ENCODE data around the gene MAN2A1.
"Not testable (repeated sequence)": the region's sequence is repeated elsewhere in the genome, so short reads cannot be mapped to it uniquely, and the experiment has no call there.

MAN2A1 gene

DNA sequence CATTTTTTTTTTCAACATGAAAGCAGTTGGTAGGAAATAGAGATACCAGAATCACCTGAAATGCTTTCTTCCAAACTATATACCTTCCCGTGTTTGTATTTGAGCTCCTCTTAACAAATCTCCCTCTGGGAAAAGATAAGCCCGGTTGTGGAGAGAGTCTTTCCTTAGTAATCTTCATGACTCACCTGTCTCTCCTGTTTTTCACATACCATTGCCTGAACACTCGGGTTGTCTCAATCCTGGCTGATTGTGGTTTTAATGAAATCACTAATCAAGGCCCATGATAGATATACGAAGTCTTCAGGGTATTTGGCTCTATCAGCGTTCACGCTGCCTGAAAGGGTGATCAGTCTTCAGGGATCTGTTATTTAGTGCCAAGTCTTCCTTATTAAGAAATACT, 136.7 kb downstream of the MAN2A1 start:
- no peak for DNase-seq (ENCODE audit: low read depth)

DNA sequence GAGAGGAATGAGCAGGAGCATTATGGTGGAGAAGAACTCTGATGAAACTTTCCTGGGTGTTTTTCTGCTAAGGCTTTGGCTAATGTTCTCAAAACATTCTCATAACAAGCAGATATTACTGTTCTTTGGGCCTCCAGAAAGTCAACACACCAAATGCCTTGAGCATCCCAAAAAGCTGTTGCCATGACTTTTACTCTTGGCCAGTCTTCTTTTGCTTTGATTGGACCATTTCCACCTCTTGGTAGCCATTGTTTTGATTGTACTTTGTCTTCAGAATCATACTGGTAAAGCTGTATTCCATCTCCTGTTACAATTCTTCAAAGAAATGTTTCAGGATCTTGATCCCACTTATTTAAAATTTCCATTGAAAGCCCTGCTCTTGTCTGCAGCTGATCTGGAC, 139.6 kb downstream of the MAN2A1 start:
- no peak for DNase-seq (ENCODE audit: low read depth)

DNA sequence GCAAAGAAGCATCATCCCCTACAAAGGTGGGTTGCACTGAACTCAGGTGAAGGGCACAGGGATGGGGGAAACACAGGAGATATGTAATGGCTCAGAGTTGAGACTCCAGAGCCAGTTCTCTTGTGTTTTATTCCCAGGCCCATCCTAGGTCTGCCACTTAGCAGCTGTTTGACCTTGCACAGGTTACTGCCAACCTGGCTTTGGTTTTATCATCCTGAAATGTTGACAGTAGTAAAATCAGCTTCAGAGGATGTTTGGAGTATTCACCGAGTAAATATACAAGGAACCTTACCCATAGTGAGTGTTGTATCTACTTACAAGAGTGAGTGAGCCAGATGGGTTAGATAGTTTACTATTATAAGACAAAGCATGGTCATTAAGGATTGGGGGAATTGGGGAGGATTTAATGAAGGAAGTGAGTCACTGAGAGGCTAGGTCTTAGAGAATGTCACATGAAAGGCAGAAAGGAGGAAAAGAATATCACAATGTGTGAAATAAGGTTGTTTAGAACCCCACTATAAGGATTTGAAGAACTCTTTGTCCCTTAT, 141.3 kb downstream of the MAN2A1 start:
- no peak for DNase-seq (ENCODE audit: low read depth)

DNA sequence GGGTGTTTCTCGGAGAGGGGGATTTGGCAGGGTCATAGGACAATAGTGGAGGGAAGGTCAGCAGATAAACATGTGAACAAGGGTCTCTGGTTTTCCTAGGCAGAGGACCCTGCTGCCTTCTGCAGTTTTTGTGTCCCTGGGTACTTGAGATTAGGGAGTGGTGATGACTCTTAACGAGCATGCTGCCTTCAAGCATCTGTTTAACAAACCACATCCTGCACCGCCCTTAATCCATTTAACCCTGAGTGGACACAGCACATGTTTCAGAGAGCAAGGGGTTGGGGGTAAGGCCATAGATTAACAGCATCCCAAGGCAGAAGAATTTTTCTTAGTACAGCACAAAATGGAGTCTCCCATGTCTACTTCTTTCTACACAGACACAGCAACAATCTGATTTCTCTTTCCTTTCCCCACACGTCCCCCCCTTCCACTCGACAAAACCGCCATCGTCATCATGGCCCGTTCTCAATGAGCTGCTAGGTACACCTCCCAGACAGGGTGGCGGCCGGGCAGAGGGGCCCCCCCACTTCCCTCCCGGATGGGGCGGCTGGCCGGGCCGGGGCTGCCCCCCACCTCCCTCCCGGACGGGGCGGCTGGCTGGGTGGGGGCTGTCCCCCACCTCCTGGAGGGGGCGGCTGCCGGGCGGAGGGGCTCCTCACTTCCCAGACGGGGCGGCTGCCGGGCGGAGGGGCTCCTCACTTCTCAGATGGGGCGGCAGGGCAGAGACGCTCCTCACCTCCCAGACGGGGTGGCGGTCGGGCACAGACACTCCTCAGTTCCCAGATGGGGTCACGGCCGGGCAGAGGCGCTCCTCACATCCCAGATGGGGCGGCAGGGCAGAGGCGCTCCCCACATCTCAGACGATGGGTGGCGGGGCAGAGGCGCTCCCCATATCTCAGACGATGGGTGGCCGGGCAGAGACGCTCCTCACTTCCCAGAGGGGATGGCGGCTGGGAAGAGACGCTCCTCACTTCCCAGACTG, 142.8 kb downstream of the MAN2A1 start:
- DNase-seq (ENCODE audit: low read depth) = not testable (repeated sequence)

DNA sequence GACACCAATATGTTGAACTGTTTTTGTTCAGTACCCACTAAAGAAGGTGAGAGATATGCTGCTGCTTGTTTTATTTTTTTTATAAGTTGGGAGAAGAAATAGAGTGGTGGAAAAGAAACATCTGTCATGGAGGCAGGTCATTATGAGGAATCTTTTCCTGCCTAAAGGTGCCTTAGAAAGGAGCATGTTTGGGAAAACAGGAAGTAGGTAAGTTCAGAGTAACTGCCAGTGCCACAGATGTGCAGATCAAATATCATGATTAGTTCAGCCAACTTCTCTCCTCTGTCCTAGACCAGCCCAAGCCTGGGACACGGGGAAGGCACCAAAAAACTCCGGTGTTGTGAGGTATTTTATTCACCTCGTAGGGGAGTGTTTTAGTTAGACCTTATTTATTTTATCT, 144.2 kb downstream of the MAN2A1 start:
- DNase-seq (ENCODE audit: low read depth) = no peak

DNA sequence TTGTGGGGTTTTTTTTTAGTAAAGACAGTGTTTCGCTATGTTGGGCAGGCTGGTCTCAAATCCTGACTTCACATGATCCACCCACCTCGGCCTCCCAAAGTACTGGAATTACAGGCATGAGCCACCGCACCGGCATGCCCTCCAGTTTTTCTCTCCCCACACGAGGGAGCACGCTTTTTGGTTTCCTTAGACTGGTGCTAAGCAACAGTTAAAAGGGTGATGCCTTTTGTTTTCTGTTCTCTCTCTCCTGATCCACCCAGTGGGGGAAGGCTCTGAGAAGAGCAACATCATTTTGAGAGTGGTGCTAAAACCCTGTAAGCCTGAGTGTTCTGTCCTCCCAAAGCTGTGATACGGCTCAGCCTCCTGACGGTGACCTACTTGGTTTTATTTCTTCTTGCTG, 146.6 kb downstream of the MAN2A1 start:
- no peak for DNase-seq (ENCODE audit: low read depth)

DNA sequence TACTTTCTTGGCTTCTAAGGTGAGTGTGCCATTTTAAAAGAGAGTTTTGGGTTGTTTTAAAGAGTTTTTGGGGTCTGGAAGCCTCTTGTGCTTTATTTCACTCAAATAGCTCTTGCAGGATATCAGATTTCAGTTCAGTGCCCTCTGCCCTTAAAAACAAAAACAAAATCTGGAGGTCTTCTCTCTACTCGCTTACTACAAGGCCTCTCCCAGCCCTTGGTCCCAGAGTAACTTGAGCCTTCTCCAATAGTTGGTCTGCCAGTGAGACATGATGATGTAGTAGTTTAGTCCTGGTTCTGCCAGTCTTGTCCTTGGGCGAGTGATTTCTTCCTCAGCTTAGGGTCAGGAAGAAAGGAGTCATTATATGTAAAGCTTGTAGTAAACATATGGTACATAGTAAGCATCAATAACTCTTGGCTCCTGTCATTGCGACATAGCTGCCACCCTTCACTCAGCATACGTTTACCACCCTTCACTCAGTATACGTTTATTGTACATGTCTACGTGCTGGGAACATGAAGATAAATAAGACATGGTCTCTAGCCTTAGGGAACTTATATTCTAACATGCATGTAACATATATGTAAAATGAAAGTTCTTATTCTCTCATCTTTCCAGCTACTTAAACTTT, 147.6 kb downstream of the MAN2A1 start:
- no peak for DNase-seq (ENCODE audit: low read depth)

DNA sequence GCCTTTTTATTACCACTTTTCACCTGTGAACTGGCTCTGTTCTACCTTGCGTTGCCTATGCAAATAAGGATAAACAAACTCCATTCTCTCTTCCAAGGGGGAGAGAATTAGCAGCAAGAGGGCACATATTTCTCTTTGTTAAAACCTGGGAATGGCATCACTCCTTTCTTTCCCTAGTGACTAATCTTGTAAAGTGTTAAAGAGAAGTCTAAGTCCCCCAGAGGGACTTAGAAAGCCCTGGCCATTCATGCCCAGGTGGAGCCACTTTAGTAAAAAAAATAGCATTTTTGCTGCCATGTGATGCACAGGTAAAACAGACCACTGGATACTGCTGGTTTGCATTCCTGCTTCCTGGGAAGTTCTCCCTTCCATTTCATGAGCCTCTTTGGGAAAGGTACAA, 148.4 kb downstream of the MAN2A1 start:
- DNase-seq (ENCODE audit: low read depth) = no peak

DNA sequence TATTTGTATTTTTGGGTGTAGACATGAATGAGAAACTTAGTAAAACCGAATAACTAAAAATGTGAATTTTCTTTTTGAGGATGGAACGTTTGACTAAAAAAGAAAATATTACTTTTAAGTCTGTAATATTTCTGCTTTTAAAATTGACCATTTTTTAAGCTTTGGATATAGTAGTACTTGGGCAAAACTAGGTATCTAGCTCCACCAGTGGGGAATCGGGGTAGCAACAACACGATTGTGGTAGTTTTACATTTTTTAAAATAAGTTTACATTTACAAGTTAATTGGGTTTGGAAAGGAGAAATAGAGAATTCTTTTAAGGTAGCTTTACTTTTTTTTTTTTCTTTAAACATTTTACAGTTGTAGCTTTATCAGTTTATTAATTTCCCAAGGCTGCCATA, 154.4 kb downstream of the MAN2A1 start:
- DNase-seq (ENCODE audit: low read depth) = no peak

DNA sequence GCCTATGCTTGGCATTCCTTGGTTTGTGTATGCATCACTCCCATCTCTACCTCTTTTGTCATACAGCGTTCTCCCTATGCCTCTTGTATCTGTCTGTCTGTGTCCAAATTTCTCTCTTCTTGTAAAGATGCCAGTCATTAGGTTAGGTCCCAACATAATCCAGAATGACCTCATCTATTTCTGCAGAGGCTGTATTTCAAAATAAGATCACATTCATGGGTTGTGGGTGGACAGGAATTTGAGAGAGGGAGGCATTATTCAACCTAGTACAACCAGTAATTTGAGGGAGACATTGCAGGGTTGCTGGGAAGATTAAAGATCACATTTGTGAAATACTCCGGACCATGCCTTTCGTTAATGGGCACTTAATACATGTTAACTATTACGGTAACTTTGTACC, 155.0 kb downstream of the MAN2A1 start:
- no peak for DNase-seq (ENCODE audit: low read depth)

DNA sequence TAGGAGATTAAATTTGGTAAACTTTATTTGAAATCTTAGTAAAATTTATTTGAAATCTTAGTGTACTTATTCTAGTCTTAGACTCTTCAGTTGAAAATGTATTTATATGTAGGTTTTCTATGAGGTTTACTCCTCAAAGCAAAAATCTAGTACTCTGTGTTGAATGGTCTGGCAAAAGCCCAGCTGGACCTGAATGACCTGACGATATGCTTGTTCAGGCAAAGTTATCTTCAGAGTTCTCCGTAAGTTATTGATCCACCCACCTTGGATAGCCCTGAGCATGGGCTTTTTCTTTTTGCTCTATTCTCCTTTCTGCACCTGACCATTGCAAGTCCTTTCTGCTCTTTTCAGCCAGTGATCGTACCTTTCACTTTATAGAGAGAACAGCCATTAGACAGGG, 158.4 kb downstream of the MAN2A1 start:
- DNase-seq (ENCODE audit: low read depth) = no peak

DNA sequence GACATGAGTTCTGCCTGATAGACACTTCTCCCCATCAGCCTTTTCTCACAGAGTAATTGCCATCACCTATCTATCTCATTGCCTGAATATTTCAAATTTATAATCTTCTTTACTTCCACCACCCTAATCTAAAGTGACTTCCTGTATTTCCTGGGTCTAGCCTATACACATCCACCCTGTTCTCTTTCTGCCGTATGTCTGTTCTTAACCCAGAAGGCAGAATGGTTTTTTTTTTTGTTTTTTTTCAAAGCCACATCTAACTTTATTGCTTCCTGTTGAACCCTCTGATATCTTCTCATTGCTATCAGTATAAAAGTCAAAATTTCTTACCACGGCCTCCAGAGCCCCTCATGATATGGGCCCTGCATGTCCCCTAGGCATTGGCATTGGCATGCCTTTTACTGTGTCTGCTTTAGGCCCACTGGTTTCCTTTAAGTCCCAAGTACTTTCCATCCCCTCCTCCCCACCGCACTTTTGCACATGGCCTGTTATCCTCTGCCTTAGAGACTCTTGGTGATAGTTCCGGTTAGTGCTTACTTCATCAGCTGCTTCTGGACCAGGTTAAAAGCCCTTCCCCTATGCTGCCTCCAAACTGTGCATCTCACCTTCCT, 159.9 kb downstream of the MAN2A1 start:
- no peak for DNase-seq (ENCODE audit: low read depth)

DNA sequence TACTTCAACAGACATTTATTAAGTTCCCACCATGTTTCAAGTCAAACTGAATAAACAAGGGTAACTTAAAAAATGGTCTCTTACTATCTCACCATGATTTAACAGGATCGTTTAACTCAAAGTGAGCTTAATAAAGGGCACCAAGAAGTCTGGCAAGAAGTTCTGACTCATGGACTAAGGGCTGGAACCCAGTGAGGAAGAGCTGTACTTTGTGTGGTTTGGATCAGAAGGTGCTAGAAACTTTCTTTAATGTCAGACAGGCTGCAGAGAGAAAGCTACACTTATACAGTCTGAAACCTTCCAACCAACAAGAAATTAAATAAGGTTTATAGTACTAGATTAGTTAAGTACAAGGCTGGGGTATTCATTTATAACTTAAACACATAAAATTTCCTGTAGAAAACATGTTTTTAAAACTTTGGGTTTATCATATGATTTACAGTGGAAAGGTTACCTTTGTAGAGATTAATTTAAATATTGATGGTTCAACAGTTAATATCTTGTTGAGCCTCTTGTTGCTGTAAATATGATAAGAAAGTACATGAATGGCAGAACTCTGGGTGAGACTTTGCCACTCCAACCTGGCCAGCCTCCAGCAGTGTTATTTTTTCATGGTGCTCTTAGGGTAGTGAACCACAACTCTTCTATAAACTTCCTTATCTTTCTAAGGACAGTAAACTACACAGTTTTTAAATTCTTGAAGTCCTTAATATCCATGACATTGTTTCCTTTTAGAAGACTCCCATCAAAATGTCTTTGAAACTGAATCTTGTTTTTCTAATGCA, 162.8 kb downstream of the MAN2A1 start:
- DNase-seq (ENCODE audit: low read depth) = no peak

DNA sequence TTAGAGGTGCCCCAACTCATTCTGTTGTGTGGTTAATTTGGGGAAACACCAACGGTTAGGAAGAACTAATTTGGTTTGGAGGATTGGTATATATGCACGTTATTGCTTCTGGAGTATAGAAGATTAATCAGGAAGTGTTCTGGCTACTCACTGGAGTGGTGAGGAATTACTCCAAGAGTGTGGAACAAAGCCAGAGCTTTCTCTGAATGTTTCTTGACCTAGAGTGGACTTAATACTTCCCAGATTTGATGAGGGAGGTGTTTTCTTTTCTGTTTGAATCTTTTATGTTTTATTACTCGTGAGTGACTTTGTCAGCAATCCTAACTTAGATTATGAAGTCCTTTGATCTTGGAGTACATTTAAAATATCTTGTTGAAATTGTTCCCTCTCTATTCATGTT, 163.7 kb downstream of the MAN2A1 start:
- DNase-seq (ENCODE audit: low read depth) = no peak

DNA sequence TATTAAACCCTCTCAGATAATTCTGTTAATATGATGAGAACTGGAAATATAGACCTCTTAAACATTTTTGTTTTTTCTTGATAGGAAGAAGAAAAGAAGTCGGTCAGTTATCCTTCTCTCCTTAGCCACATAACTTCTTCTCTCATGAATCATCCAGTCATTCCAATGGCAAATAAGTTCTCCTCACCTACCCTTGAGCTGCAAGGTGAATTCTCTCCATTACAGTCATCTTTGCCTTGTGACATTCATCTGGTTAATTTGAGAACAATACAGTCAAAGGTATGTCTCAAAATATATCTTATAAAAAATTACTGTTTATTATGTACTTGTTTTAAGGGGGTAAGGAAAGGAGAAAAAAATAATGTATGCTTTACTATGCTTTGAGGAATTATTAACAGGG, 165.3 kb downstream of the MAN2A1 start:
- DNase-seq (ENCODE audit: low read depth) = no peak

DNA sequence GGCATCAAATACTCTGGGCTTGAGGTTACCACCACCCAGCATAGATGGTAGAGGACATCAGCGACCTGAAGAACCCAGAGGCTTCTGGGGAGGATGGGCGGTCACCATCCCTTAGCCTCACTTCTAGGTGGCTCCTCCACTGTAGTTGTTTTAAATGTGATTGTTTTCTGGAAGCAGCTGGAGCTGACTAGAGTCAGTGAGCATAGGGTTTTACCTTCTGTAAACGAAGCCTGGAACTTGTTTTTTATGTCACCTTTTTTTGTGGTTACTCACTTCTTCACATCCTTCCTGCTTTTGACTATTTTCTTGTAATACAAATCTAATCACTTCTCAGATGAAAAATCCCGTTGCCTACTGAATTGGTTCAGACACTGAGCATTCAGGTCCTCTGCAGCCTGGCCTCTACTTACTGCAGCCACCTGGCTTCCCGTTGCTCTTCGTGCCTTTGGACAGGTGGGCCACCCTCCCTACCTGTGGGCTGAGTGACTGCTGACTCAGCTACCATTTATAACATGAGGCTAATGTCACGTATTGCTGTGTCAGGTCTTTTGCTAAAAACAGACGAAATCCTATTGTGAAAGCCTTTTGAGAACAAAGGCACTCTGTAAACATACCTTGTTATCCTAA, 167.8 kb downstream of the MAN2A1 start:
- peak; percentile 16 for DNase-seq (ENCODE audit: low read depth)

DNA sequence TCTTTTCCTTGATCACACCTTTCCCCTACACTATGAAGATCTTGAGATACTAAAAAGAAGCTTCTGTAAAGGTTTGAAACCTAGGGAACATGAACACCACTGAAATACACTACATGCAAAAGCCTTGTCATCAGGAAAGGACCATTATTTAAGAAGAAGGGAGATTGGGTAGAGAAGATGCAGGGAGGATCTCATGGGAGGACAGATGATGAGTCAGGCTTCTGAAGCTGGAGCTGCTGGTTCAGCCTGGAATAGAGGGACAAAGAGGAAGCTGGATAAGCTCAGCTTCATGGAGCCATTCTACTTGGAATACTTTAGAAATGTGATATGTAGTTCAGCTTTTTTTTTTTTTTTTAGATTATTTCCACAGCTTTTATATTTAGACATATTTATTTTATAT, 169.8 kb downstream of the MAN2A1 start:
- no peak for DNase-seq (ENCODE audit: low read depth)

DNA sequence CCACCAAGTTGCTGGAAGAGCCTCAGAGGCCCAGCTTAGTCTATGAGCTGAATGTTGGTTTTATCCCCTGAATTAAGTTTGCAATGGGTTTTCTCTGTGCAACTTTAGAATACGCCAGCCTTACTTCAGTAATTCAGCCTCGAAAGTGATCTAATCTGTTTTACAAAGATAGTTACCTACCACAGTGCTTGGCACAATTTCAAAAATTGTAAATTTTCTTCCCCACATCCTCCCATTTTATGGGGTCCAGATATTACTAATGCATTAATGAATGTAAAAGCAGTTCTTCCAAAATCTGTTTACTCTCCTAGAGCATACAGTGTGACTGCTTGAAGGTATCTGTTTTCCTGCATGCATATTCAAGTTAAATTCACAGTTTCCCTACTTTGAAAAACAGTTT, 172.6 kb downstream of the MAN2A1 start:
- DNase-seq (ENCODE audit: low read depth) = no peak

DNA sequence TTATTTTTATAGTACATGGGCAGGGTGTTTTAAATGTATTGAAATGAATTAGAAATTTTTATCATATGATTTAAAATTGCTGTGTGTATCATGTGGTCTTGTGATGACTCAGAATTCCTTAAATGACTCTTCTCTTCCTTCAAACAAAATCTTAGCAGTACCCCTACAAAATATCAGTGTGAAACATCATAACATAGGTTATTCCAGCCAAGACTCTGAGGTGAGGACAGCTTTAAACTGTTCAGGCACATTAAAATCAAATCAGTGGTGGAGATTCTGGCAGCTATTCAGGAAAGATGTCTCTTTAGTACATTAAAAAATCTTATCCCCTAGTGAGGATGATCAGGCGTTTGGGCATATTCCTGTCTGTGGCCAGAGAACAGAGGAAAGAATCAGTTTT, 174.0 kb downstream of the MAN2A1 start:
- no peak for DNase-seq (ENCODE audit: low read depth)

DNA sequence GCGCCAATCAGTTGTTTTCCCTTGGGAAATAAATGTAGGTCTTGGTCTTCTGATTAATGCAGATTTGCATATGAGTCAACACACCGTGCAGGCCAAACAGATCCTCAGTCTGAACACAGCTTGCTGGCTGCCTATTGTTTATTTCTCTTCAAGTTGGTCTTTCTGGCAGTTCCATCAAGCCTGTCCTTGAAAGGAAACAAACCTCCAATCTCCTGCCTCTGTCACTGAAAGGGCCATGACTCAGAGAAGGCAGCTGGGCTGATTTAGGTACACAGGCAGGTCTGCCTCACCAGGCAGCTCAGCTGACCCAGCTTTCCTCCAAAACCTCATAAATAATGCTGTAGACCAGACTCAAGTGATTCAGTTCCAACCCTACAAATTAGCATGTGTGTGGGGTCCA, 175.9 kb downstream of the MAN2A1 start:
- no peak for DNase-seq (ENCODE audit: low read depth)

DNA sequence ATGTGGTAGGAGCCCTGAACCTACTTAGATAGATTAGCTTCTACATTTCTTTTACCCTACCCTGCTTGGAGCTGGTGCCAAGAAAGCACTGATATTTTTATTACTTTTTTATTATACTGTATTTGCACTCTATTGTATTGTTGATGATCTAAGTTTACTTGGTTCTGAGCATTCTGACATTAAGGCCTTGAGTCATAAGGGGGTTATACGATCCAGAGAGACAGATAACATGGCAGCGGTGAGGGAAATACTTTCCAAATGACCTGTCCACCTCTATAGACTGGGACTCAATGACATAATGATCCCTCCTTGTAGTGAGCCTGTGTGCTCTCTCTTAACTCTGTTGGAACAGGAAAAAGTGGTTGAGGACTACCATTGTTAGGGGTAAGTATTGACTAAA, 176.3 kb downstream of the MAN2A1 start:
- no peak for DNase-seq (ENCODE audit: low read depth)

DNA sequence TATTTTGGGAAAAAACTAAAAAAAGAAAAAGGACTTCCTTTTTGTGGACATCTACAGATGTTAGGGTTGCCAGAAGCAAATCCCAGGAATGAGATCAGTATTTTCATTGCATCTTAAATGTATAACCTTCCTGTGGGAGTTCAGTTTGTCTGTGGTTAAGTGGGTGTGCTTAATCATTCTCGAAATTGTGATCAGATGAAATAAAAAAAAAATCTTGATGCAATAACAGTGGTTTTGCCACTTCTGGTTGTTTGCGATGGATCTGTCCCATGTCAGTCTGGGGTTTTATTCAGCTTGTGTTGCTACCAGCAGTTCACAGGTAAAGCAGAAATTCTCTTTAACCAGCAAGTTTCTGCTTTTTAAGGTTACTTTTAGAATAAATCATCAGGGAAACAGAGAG, 179.0 kb downstream of the MAN2A1 start:
- DNase-seq (ENCODE audit: low read depth) = no peak

Data from activated T-helper 1 cell treated with Interleukin-2 at 50 U/mL for 16 hours (primary cell).